GM23248 (cell line): ENCODE results near the gene CLSTN2.

Experiments used
- EZH2 ChIP-seq: fragments of 200-600 bp; sonication (generic); IDR thresholded peaks from 2 replicates; pipeline ENCODE4 v1.6.1; 2018; ENCODE audit warnings: antibody characterized with exemption, mild to moderate bottlenecking; ENCODE audit not compliant: insufficient read depth, poor library complexity, severe bottlenecking
- EZH2phosphoT487 ChIP-seq: fragments of 200-600 bp; sonication (generic); IDR thresholded peaks from 2 replicates; pipeline ENCODE4 v1.6.1; 2018; ENCODE audit warnings: antibody characterized with exemption, moderate library complexity, mild to moderate bottlenecking, low read depth; ENCODE audit not compliant: insufficient read depth

DNA sequence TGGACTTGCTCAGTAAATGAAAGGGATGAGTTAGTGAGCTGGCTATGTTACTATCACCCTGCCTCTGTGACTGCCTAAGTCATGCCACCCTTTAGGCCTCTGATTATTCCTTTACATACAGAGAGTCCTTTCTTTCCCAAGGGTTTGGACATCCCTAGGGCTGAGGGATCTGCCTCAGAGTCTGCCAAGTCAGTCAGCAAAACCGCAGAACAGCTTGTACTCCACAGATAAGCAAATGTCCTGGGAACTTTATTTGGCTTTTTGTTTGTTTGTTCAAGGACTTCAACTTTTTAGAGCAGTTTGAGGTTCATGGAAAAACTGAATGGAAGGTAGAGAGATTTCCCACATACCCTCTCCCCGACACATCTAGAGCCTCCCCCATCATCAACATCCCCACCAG, 660.3 kb downstream of the CLSTN2 start:
- TF ChIP-seq EZH2, result no peak
- no peak for TF ChIP-seq EZH2phosphoT487
